ENCODE data around the gene ANKRD10. TPM values are rescaled to one million over a fixed set of nuclear protein-coding genes. Genes with fewer than 3 reads are reported as not detected.

The ANKRD10 gene
- total and polyA plus RNA-seq, 2 of the 8 experiments (the other 6 are each of a cell fraction or from before 2014, with no cell fraction given): 146 to 218 TPM

DNA sequence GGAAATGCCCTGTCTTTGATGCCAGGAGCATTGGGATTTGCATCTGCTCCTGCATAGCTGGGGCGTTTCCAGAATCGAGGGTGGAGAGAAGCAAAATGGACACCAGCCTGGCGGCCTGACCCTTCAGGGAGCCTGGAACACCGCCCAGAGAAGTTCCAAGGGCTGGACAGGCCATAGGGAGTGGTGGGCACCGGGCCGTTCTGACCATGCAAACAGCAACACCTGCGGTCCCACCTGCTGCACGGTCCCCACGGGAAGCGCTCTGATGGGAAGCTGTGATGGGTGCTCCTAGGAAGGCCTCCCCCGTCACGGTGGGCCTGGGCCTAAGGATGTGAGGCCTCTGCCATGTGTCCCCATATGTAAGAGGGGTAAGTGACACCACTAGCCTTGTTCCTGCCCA, 34.2 kb upstream of the ANKRD10 start:
- no peak overlapping the region for H3K9ac ChIP-seq (replicated peaks in 1 of 4; ENCODE audit: extremely low read depth in 1 of 4, low read depth in 3 of 4, low read length in 3 of 4)
- H2BK5ac ChIP-seq (ENCODE audit: low read depth, low read length): no peak overlapping the region
- peaks cover 0 to 2% (median 0%) of the 10 kb centered on the region in 4 experiments; a peak in 1 of 7 replicates for H3K4me1 ChIP-seq (replicated peaks in 1 of 4; ENCODE audit: control insufficient read depth in 3 of 4, insufficient read depth in 4 of 4, low read length in 3 of 4)
- no peaks in the 10 kb centered on the region for H3K36me3 ChIP-seq (ENCODE audit: control insufficient read depth in 2 of 4, insufficient read depth in 4 of 4, low read length in 3 of 4)
- peaks cover 2% of the 10 kb centered on the region; the same call in 1 of the 2 replicates for H3K23me2 ChIP-seq (ENCODE audit: low read depth, low read length)
- TF ChIP-seq, protein P1, sequence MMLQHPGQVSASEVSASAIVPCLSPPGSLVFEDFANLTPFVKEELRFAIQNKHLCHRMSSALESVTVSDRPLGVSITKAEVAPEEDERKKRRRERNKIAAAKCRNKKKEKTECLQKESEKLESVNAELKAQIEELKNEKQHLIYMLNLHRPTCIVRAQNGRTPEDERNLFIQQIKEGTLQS (IDR thresholded peaks at IDR 0.05; ENCODE audit: insufficient read depth, low read depth, low read length): no peak
- TF ChIP-seq CTBP2 (IDR thresholded peaks at IDR 0.05; ENCODE audit: borderline replicate concordance, insufficient read depth, insufficient read length, low read length): no peak
- TF ChIP-seq, protein P2, sequence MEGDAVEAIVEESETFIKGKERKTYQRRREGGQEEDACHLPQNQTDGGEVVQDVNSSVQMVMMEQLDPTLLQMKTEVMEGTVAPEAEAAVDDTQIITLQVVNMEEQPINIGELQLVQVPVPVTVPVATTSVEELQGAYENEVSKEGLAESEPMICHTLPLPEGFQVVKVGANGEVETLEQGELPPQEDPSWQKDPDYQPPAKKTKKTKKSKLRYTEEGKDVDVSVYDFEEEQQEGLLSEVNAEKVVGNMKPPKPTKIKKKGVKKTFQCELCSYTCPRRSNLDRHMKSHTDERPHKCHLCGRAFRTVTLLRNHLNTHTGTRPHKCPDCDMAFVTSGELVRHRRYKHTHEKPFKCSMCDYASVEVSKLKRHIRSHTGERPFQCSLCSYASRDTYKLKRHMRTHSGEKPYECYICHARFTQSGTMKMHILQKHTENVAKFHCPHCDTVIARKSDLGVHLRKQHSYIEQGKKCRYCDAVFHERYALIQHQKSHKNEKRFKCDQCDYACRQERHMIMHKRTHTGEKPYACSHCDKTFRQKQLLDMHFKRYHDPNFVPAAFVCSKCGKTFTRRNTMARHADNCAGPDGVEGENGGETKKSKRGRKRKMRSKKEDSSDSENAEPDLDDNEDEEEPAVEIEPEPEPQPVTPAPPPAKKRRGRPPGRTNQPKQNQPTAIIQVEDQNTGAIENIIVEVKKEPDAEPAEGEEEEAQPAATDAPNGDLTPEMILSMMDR (IDR thresholded peaks at IDR 0.05; ENCODE audit: control extremely low read depth in 1 of 3, insufficient read depth in 1 of 3, low read depth in 1 of 3, low read length in 3 of 3): no peak
- TF ChIP-seq KDM5A (IDR thresholded peaks at IDR 0.05; ENCODE audit: low read length): no peak
- no peak for TF ChIP-seq SRF (IDR thresholded peaks at IDR 0.05; ENCODE audit: low read depth, low read length)
- TF ChIP-seq ASH2L (IDR thresholded peaks at IDR 0.05; ENCODE audit: low read length): no peak
- no peak for TF ChIP-seq CBX5 (IDR thresholded peaks at IDR 0.05; ENCODE audit: low read depth, low read length)
- no peak for TF ChIP-seq HDAC6 (IDR thresholded peaks at IDR 0.05; ENCODE audit: low read depth, low read length)
- DNase-seq (ENCODE audit: low read depth in 1 of 2, low spot score in 2 of 2) (no peak), FAIRE-seq (no peak)
- no peak overlapping the region for H3K4me2 ChIP-seq (ENCODE audit: insufficient read depth in 1 of 2, low read depth in 2 of 2, low read length in 2 of 2)
- H2BK120ac ChIP-seq (replicated peaks; ENCODE audit: low read depth, low read length): no peak overlapping the region
- no peak overlapping the region for H3K56ac ChIP-seq (replicated peaks; ENCODE audit: insufficient read length, low read depth, low read length)
- no peak overlapping the region for H2AK5ac ChIP-seq (ENCODE audit: low read depth, low read length)
- no peak overlapping the region for H3K4me3 ChIP-seq (ENCODE audit: extremely low read depth in 1 of 4, insufficient read depth in 2 of 4, low read depth in 3 of 4, low read length in 4 of 4)
- 84% methylated on average over 12 of the region's 12 CpGs; no CpG with 5 or more reads in 1 of the 2 experiments for WGBS, 2 experiments (ENCODE audit: extremely low coverage in 1 of 2, insufficient coverage in 1 of 2, insufficient read length in 1 of 2, insufficient replicate concordance in 2 of 2, low coverage in 1 of 2, low lambda C conversion rate in 2 of 2, missing lambda C conversion rate in 1 of 2)
- no peaks in the 10 kb centered on the region for H3K27me3 ChIP-seq (replicated peaks in 1 of 4; ENCODE audit: control insufficient read depth in 3 of 4, extremely low read depth in 1 of 4, insufficient read depth in 3 of 4, low read length in 3 of 4)
- no peaks in the 10 kb centered on the region for H3K9me3 ChIP-seq (ENCODE audit: insufficient read depth in 2 of 2, low read depth in 1 of 2, low read length in 1 of 2)
- no peak overlapping the region for H3K4ac ChIP-seq (replicated peaks; ENCODE audit: insufficient read length, low read depth, low read length)
- no peak overlapping the region for H2AFZ ChIP-seq (ENCODE audit: low read length)
- no peak overlapping the region for H3K27ac ChIP-seq (ENCODE audit: low read depth, low read length)
- peak overlapping the region; percentile 35; the same call in 1 of the 2 replicates for H4K8ac ChIP-seq (ENCODE audit: extremely low read depth, insufficient read depth, low read length)
- H4K5ac ChIP-seq (ENCODE audit: insufficient read length, low read depth, low read length): no peak overlapping the region
- no peak overlapping the region; the same call in 1 of the 2 replicates for H2BK12ac ChIP-seq (ENCODE audit: low read depth, low read length)
- no peak overlapping the region for H2BK15ac ChIP-seq (ENCODE audit: low read length)
- H3K79me2 ChIP-seq (ENCODE audit: control insufficient read depth in 1 of 2, insufficient read depth in 2 of 2, low read length in 2 of 2): no peaks in the 10 kb centered on the region
- peaks cover 0 to 1% of the 10 kb centered on the region in 2 experiments for H4K20me1 ChIP-seq (replicated peaks in 1 of 2; ENCODE audit: control insufficient read depth in 1 of 2, insufficient read depth in 2 of 2, low read length in 2 of 2)
- no peak overlapping the region for H3K23ac ChIP-seq (ENCODE audit: insufficient read length)
- CTCF ChIA-PET (ENCODE audit: partially characterized antibody): interaction anchor here (1.0 to 1.1 kb wide), 4 partner anchors 9 to 119 kb away, joined by 3 to 7 read pairs (median 4); no protein-coding TSS in a partner anchor
- no peak overlapping the region for H3K14ac ChIP-seq (ENCODE audit: insufficient read length)
- H4K91ac ChIP-seq (replicated peaks; ENCODE audit: insufficient read length, low read length): no peak overlapping the region
- POLR2A ChIA-PET (ENCODE audit: partially characterized antibody): no interaction called here
- H3K79me1 ChIP-seq (ENCODE audit: low read depth, low read length): no peaks in the 10 kb centered on the region
- H3K18ac ChIP-seq (ENCODE audit: extremely low read depth, low read length): no peak overlapping the region
- H2BK20ac ChIP-seq (ENCODE audit: low read length): no peak overlapping the region

Measured in H1 (cell line).